NCI-H2196 treated with DMSO at 0.1 percent for 48 hours (cell line): ENCODE data around the gene AGTRAP.

ENCODE experiments used
- DNase-seq: peaks from one replicate; lab custom pipeline; 2025; ENCODE audit not compliant: unreplicated experiment; lab: John Stamatoyannopoulos, UW

Gene AGTRAP

GRCh38 chr1:11795238-11795890 lies 59.4 kb downstream of the AGTRAP start:
- no peak for DNase-seq

- no peak for DNase-seq
Observed at GRCh38 chr1:11796036-11796828, 60.3 kb downstream of the AGTRAP start.

- no peak for DNase-seq
Observed at GRCh38 chr1:11797525-11798216, 61.7 kb downstream of the AGTRAP start.

- no peak for DNase-seq
Observed at GRCh38 chr1:11799099-11799498, 63.2 kb downstream of the AGTRAP start.

- DNase-seq: no peak
Observed at GRCh38 chr1:11799896-11800295, 64.0 kb downstream of the AGTRAP start.

GRCh38 chr1:11800391-11800755 lies 64.4 kb downstream of the AGTRAP start:
- no peak for DNase-seq
